ENCODE results near the gene PRKN.

GRCh38 chr6:161637658-161638057, 1089.9 kb downstream of the PRKN start:
- no peak for TF ChIP-seq CTCF (IDR thresholded peaks at IDR 0.05)
- no peak for TF ChIP-seq POLR2A (IDR thresholded peaks at IDR 0.05)
- TF ChIP-seq EP300 (IDR thresholded peaks at IDR 0.05): no peak

Measured in tibial nerve (tissue), 4 donors.